HCT116 (cell line): ENCODE data around the gene RFC4.

Source experiments
- POLR2AphosphoS5 ChIP-seq: IDR thresholded peaks from 2 replicates; pipeline ENCODE4 v1.6.1; 2011; ENCODE audit warnings: mild to moderate bottlenecking, low read depth, low read length, moderate library complexity
- TF ChIP-seq, protein P1 (sequence below), 3 experiments: fragments of 200-600 bp in 1 of 3; sonication (generic) in 1 of 3; IDR thresholded peaks in 2 of 3; conservative IDR thresholded peaks in 1 of 3; 2 replicates each; pipeline ENCODE4 v1.5.1; 2012 to 2017; ENCODE audit warnings: low read depth in 2 of 3, low read length in 2 of 3, antibody characterized with exemption in 1 of 3, borderline replicate concordance in 1 of 3, control low read depth in 1 of 3, mild to moderate bottlenecking in 1 of 3, mixed read lengths in 1 of 3, mixed run types in 1 of 3, moderate library complexity in 1 of 3; ENCODE audit not compliant: insufficient read depth in 1 of 3

GRCh38 chr3:186847437-186847836 is 41.2 kb upstream of the RFC4 start:
- no peak for TF ChIP-seq POLR2AphosphoS5
- TF ChIP-seq, protein P1, sequence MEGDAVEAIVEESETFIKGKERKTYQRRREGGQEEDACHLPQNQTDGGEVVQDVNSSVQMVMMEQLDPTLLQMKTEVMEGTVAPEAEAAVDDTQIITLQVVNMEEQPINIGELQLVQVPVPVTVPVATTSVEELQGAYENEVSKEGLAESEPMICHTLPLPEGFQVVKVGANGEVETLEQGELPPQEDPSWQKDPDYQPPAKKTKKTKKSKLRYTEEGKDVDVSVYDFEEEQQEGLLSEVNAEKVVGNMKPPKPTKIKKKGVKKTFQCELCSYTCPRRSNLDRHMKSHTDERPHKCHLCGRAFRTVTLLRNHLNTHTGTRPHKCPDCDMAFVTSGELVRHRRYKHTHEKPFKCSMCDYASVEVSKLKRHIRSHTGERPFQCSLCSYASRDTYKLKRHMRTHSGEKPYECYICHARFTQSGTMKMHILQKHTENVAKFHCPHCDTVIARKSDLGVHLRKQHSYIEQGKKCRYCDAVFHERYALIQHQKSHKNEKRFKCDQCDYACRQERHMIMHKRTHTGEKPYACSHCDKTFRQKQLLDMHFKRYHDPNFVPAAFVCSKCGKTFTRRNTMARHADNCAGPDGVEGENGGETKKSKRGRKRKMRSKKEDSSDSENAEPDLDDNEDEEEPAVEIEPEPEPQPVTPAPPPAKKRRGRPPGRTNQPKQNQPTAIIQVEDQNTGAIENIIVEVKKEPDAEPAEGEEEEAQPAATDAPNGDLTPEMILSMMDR (IDR thresholded peaks at IDR 0.05 in 2 of 3, conservative IDR thresholded peaks at IDR 0.05 in 1 of 3; ENCODE audit: borderline replicate concordance in 1 of 3, insufficient read depth in 1 of 3, low read depth in 2 of 3, low read length in 2 of 3), result no peak
